ENCODE measurements around the gene PLCL2. TPM values are rescaled to one million over a fixed set of nuclear protein-coding genes. Genes with fewer than 3 reads are reported as not detected.

The PLCL2 gene
- total and polyA plus RNA-seq, 2 experiments from 2014 or later, result 1.6 to 9.7 TPM

DNA sequence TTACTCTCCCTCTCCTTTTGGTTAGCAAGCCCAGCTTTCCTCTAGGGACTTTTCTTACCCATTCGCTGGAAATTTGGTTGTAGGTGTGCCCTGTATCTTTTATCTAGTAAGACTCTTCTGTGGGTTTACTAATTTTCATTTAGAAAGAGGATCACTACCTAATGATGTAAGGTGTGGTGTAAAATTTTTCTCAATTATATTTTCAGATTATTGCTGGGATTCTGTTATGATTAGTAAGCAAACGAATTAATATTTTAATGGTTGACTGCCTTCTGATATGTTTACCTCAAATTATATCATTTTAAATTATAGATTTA is 28.5 kb downstream of the PLCL2 start (continued):
- TF ChIP-seq, protein P1, sequence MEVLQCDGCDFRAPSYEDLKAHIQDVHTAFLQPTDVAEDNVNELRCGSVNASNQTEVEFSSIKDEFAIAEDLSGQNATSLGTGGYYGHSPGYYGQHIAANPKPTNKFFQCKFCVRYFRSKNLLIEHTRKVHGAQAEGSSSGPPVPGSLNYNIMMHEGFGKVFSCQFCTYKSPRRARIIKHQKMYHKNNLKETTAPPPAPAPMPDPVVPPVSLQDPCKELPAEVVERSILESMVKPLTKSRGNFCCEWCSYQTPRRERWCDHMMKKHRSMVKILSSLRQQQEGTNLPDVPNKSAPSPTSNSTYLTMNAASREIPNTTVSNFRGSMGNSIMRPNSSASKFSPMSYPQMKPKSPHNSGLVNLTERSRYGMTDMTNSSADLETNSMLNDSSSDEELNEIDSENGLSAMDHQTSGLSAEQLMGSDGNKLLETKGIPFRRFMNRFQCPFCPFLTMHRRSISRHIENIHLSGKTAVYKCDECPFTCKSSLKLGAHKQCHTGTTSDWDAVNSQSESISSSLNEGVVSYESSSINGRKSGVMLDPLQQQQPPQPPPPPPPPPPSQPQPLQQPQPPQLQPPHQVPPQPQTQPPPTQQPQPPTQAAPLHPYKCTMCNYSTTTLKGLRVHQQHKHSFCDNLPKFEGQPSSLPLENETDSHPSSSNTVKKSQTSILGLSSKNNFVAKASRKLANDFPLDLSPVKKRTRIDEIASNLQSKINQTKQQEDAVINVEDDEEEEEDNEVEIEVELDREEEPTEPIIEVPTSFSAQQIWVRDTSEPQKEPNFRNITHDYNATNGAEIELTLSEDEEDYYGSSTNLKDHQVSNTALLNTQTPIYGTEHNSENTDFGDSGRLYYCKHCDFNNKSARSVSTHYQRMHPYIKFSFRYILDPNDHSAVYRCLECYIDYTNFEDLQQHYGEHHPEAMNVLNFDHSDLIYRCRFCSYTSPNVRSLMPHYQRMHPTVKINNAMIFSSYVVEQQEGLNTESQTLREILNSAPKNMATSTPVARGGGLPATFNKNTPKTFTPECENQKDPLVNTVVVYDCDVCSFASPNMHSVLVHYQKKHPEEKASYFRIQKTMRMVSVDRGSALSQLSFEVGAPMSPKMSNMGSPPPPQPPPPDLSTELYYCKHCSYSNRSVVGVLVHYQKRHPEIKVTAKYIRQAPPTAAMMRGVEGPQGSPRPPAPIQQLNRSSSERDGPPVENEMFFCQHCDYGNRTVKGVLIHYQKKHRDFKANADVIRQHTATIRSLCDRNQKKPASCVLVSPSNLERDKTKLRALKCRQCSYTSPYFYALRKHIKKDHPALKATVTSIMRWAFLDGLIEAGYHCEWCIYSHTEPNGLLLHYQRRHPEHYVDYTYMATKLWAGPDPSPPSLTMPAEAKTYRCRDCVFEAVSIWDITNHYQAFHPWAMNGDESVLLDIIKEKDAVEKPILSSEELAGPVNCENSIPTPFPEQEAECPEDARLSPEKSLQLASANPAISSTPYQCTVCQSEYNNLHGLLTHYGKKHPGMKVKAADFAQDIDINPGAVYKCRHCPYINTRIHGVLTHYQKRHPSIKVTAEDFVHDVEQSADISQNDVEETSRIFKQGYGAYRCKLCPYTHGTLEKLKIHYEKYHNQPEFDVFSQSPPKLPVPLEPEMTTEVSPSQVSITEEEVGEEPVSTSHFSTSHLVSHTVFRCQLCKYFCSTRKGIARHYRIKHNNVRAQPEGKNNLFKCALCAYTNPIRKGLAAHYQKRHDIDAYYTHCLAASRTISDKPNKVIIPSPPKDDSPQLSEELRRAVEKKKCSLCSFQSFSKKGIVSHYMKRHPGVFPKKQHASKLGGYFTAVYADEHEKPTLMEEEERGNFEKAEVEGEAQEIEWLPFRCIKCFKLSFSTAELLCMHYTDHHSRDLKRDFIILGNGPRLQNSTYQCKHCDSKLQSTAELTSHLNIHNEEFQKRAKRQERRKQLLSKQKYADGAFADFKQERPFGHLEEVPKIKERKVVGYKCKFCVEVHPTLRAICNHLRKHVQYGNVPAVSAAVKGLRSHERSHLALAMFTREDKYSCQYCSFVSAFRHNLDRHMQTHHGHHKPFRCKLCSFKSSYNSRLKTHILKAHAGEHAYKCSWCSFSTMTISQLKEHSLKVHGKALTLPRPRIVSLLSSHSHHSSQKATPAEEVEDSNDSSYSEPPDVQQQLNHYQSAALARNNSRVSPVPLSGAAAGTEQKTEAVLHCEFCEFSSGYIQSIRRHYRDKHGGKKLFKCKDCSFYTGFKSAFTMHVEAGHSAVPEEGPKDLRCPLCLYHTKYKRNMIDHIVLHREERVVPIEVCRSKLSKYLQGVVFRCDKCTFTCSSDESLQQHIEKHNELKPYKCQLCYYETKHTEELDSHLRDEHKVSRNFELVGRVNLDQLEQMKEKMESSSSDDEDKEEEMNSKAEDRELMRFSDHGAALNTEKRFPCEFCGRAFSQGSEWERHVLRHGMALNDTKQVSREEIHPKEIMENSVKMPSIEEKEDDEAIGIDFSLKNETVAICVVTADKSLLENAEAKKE (CRISPR knock-in tag; IDR thresholded peaks at IDR 0.05), result no peak
- no peak for TF ChIP-seq JUNB (IDR thresholded peaks at IDR 0.05; ENCODE audit: unreplicated experiment)

DNA sequence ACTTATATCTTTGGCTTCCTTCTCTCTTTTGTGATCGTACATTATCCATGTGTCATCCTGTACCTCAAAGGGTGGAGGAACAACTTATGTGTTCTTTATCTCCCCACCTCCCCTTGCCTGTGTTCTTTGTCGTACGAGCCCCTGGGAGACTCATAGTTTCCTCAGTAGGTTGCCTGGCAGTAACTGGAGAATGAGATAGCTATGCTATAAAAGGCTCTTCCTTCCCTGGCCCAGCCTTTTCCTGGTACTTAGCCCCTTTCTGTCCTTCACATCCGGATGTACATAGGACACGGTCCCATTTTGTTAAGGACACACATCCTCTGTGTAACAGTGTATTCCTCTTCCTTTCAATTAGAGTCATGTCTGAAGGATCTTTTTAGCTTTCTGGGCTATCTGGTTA is 32.1 kb downstream of the PLCL2 start:
- no peaks in the 10 kb centered on the region for H3K27me3 ChIP-seq (ENCODE audit: insufficient read depth)
- H3K27me3 Mint-ChIP-seq (ENCODE audit: insufficient read depth, low read depth, poor library complexity), result no peaks in the 10 kb centered on the region
- H3K36me3 Mint-ChIP-seq (ENCODE audit: low read depth), result no peaks in the 10 kb centered on the region
- H3K27ac ChIP-seq (ENCODE audit: low read depth), result no peak overlapping the region
- ATAC-seq (no peak; the same call in 2 of the 3 replicates), DNase-seq (ENCODE audit: low spot score) (no peak)
- peaks cover 11% of the 10 kb centered on the region; the same call in 1 of the 2 replicates for H3K79me2 ChIP-seq (replicated peaks; ENCODE audit: insufficient read depth)
- no peaks in the 10 kb centered on the region for H3K9me3 Mint-ChIP-seq
- TF ChIP-seq, protein P2, sequence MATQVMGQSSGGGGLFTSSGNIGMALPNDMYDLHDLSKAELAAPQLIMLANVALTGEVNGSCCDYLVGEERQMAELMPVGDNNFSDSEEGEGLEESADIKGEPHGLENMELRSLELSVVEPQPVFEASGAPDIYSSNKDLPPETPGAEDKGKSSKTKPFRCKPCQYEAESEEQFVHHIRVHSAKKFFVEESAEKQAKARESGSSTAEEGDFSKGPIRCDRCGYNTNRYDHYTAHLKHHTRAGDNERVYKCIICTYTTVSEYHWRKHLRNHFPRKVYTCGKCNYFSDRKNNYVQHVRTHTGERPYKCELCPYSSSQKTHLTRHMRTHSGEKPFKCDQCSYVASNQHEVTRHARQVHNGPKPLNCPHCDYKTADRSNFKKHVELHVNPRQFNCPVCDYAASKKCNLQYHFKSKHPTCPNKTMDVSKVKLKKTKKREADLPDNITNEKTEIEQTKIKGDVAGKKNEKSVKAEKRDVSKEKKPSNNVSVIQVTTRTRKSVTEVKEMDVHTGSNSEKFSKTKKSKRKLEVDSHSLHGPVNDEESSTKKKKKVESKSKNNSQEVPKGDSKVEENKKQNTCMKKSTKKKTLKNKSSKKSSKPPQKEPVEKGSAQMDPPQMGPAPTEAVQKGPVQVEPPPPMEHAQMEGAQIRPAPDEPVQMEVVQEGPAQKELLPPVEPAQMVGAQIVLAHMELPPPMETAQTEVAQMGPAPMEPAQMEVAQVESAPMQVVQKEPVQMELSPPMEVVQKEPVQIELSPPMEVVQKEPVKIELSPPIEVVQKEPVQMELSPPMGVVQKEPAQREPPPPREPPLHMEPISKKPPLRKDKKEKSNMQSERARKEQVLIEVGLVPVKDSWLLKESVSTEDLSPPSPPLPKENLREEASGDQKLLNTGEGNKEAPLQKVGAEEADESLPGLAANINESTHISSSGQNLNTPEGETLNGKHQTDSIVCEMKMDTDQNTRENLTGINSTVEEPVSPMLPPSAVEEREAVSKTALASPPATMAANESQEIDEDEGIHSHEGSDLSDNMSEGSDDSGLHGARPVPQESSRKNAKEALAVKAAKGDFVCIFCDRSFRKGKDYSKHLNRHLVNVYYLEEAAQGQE (IDR thresholded peaks at IDR 0.05; ENCODE audit: unreplicated experiment), result no peak
- TF ChIP-seq, protein P3, sequence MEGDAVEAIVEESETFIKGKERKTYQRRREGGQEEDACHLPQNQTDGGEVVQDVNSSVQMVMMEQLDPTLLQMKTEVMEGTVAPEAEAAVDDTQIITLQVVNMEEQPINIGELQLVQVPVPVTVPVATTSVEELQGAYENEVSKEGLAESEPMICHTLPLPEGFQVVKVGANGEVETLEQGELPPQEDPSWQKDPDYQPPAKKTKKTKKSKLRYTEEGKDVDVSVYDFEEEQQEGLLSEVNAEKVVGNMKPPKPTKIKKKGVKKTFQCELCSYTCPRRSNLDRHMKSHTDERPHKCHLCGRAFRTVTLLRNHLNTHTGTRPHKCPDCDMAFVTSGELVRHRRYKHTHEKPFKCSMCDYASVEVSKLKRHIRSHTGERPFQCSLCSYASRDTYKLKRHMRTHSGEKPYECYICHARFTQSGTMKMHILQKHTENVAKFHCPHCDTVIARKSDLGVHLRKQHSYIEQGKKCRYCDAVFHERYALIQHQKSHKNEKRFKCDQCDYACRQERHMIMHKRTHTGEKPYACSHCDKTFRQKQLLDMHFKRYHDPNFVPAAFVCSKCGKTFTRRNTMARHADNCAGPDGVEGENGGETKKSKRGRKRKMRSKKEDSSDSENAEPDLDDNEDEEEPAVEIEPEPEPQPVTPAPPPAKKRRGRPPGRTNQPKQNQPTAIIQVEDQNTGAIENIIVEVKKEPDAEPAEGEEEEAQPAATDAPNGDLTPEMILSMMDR (conservative IDR thresholded peaks at IDR 0.05; ENCODE audit: low read depth in 2 of 2), result no peak
- TF ChIP-seq POLR2AphosphoS5 (IDR thresholded peaks at IDR 0.05; ENCODE audit: low read depth) (no peak), ZNF114 (CRISPR knock-in tag; IDR thresholded peaks at IDR 0.05) (no peak), EZH2 (IDR thresholded peaks at IDR 0.05; ENCODE audit: low read depth, unreplicated experiment) (no peak)
- TF ChIP-seq, protein P4, sequence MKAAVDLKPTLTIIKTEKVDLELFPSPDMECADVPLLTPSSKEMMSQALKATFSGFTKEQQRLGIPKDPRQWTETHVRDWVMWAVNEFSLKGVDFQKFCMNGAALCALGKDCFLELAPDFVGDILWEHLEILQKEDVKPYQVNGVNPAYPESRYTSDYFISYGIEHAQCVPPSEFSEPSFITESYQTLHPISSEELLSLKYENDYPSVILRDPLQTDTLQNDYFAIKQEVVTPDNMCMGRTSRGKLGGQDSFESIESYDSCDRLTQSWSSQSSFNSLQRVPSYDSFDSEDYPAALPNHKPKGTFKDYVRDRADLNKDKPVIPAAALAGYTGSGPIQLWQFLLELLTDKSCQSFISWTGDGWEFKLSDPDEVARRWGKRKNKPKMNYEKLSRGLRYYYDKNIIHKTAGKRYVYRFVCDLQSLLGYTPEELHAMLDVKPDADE (IDR thresholded peaks at IDR 0.05), result no peak
- no peaks in the 10 kb centered on the region for H4K20me1 ChIP-seq (replicated peaks; ENCODE audit: insufficient read depth)
- H3K4me3 ChIP-seq, result no peak overlapping the region
- no peak overlapping the region for H3K4me2 ChIP-seq
- peaks cover 24% of the 10 kb centered on the region for H3K4me1 Mint-ChIP-seq
- H3K4me3 Mint-ChIP-seq, result no peak overlapping the region
- no peaks in the 10 kb centered on the region for H3K36me3 ChIP-seq (ENCODE audit: insufficient read depth)
- H3K27ac Mint-ChIP-seq, result no peak overlapping the region
- H2AFZ ChIP-seq, result no peak overlapping the region
- no peaks in the 10 kb centered on the region for H3F3A ChIP-seq (replicated peaks; ENCODE audit: low read depth)
- no peaks in the 10 kb centered on the region for H3K9me2 ChIP-seq (ENCODE audit: insufficient read depth)
- H3K4me1 ChIP-seq (ENCODE audit: insufficient read depth), result peaks cover 21% of the 10 kb centered on the region

All from GM23338 (cell line).